Measurements from ENCODE around the gene SEC16B. TPM values are rescaled to one million over a fixed set of nuclear protein-coding genes. Genes with fewer than 3 reads are reported as not detected.

SEC16B gene
- total and polyA plus RNA-seq, 2 of the 8 experiments (the other 6 are each of a cell fraction or from before 2014, with no cell fraction given), result 0.56 to 0.94 TPM

DNA sequence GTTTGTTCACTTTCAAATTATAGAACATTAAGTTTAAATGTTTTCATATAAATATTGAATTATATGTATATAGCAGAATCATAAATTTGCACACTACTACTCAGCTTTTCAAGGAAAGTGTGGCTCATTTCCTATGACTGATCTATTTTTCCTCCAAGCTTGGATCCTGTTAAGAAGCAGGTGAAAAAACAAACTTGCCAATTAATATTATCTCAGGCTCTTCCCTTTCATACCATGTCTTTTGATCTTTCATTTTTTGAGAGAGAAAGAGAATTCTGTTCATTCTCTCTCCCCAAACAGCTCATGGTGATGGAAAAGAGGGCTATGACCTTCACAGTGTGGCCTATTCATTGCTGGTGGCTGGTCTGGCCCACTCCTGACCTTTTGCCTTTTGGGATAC lies 43.7 kb downstream of the SEC16B start:
- H3K14ac ChIP-seq (ENCODE audit: insufficient read length), result no peak overlapping the region
- CTCF ChIA-PET (ENCODE audit: partially characterized antibody), result interaction anchor here (0.7 to 14.6 kb wide), 8 partner anchors 11 to 744 kb away, joined by 3 to 274 read pairs (median 4); no protein-coding TSS in a partner anchor
- TF ChIP-seq CTBP2 (IDR thresholded peaks at IDR 0.05; ENCODE audit: borderline replicate concordance, insufficient read depth, insufficient read length, low read length), result no peak
- TF ChIP-seq HDAC6 (IDR thresholded peaks at IDR 0.05; ENCODE audit: low read depth, low read length), result no peak
- no peak for TF ChIP-seq JUN (IDR thresholded peaks at IDR 0.05; ENCODE audit: low read depth, low read length)
- no peak for TF ChIP-seq NANOG (IDR thresholded peaks at IDR 0.05; ENCODE audit: insufficient read depth, low read depth, low read length, poor library complexity, severe bottlenecking)
- TF ChIP-seq EP300 (IDR thresholded peaks at IDR 0.05; ENCODE audit: borderline replicate concordance in 1 of 2, low read depth in 2 of 2, low read length in 2 of 2), result no peak
- TF ChIP-seq CBX8 (IDR thresholded peaks at IDR 0.05; ENCODE audit: borderline replicate concordance, low read depth, low read length), result no peak
- TF ChIP-seq USF2 (IDR thresholded peaks at IDR 0.05; ENCODE audit: low read length), result no peak
- TF ChIP-seq KDM1A (IDR thresholded peaks at IDR 0.05; ENCODE audit: borderline replicate concordance, low read length), result no peak
- TF ChIP-seq GABPA (IDR thresholded peaks at IDR 0.05; ENCODE audit: borderline replicate concordance, insufficient read depth, low read length), result no peak
- no peak for TF ChIP-seq RAD21 (IDR thresholded peaks at IDR 0.05 in 1 of 2, conservative IDR thresholded peaks at IDR 0.05 in 1 of 2; ENCODE audit: low read depth in 2 of 2, low read length in 2 of 2)
- TF ChIP-seq EZH2 (IDR thresholded peaks at IDR 0.05; ENCODE audit: low read depth, low read length, severe bottlenecking), result no peak
- TF ChIP-seq RBBP5 (IDR thresholded peaks at IDR 0.05; ENCODE audit: borderline replicate concordance, low read depth, low read length), result no peak
- no peak for TF ChIP-seq SIX5 (IDR thresholded peaks at IDR 0.05; ENCODE audit: low read depth, low read length)

More for the DNA sequence above, 43.7 kb downstream of the SEC16B start:
- Histone ChIP-seq H2AK5ac (ENCODE audit: low read depth, low read length) (no peak overlapping the region), H3K4ac (replicated peaks; ENCODE audit: insufficient read length, low read depth, low read length) (no peak overlapping the region), H3K27ac (ENCODE audit: low read depth, low read length) (no peak overlapping the region), H3K18ac (ENCODE audit: extremely low read depth, low read length) (no peak overlapping the region), H3K79me2 (ENCODE audit: control insufficient read depth in 1 of 2, insufficient read depth in 2 of 2, low read length in 2 of 2) (no peaks in the 10 kb centered on the region), H2BK20ac (ENCODE audit: low read length) (no peak overlapping the region), H2BK120ac (replicated peaks; ENCODE audit: low read depth, low read length) (no peak overlapping the region), H3K9ac (replicated peaks in 1 of 4; ENCODE audit: extremely low read depth in 1 of 4, low read depth in 3 of 4, low read length in 3 of 4) (no peak overlapping the region), H2BK15ac (ENCODE audit: low read length) (no peak overlapping the region), H2BK5ac (ENCODE audit: low read depth, low read length) (no peak overlapping the region), H2AFZ (ENCODE audit: low read length) (no peak overlapping the region), H3K9me3 (ENCODE audit: insufficient read depth in 2 of 2, low read depth in 1 of 2, low read length in 1 of 2) (no peaks in the 10 kb centered on the region), H3K4me2 (ENCODE audit: insufficient read depth in 1 of 2, low read depth in 2 of 2, low read length in 2 of 2) (no peak overlapping the region), H4K8ac (ENCODE audit: extremely low read depth, insufficient read depth, low read length) (no peak overlapping the region), H2BK12ac (ENCODE audit: low read depth, low read length) (no peak overlapping the region), H3K23me2 (ENCODE audit: low read depth, low read length) (no peaks in the 10 kb centered on the region), H4K91ac (replicated peaks; ENCODE audit: insufficient read length, low read length) (no peak overlapping the region), H3K4me1 (replicated peaks in 1 of 4; ENCODE audit: control insufficient read depth in 3 of 4, insufficient read depth in 4 of 4, low read length in 3 of 4) (peaks cover 0 to 6% (median 1%) of the 10 kb centered on the region in 4 experiments; a peak in 1 of 7 replicates), H3K4me3 (ENCODE audit: extremely low read depth in 1 of 4, insufficient read depth in 2 of 4, low read depth in 3 of 4, low read length in 4 of 4) (no peak overlapping the region), H3K56ac (replicated peaks; ENCODE audit: insufficient read length, low read depth, low read length) (no peak overlapping the region), H4K5ac (ENCODE audit: insufficient read length, low read depth, low read length) (no peak overlapping the region), H3K79me1 (ENCODE audit: low read depth, low read length) (no peaks in the 10 kb centered on the region), H4K20me1 (replicated peaks in 1 of 2; ENCODE audit: control insufficient read depth in 1 of 2, insufficient read depth in 2 of 2, low read length in 2 of 2) (no peaks in the 10 kb centered on the region), H3K36me3 (ENCODE audit: control insufficient read depth in 2 of 4, insufficient read depth in 4 of 4, low read length in 3 of 4) (no peaks in the 10 kb centered on the region), H3K23ac (ENCODE audit: insufficient read length) (no peak overlapping the region), H3K27me3 (replicated peaks in 1 of 4; ENCODE audit: control insufficient read depth in 3 of 4, extremely low read depth in 1 of 4, insufficient read depth in 3 of 4, low read length in 3 of 4) (no peaks in the 10 kb centered on the region)
- no peak for FAIRE-seq
- POLR2A ChIA-PET (ENCODE audit: partially characterized antibody), result no interaction called here
- no peak for DNase-seq (ENCODE audit: low read depth in 1 of 2, low spot score in 2 of 2)

Data from H1 (cell line).